NCI-H510A (cell line): ENCODE results near the gene FAM50B.
"Not testable (repeated sequence)": the region's sequence is repeated elsewhere in the genome, so short reads cannot be mapped to it uniquely, and the experiment has no call there.

Source experiments
- DNase-seq: peaks from one replicate; lab custom pipeline; 2025; lab: John Stamatoyannopoulos, UW

Gene FAM50B

GRCh38 chr6:3849681-3850450, 693 bp downstream of the FAM50B start:
- no peak for DNase-seq

GRCh38 chr6:3850451-3851203, 1.5 kb downstream of the FAM50B start:
- DNase-seq = no peak

GRCh38 chr6:3851839-3852238, 2.7 kb downstream of the FAM50B start:
- DNase-seq = no peak

- no peak for DNase-seq
Measured at GRCh38 chr6:3852391-3852790, 3.2 kb downstream of the FAM50B start.

GRCh38 chr6:3855866-3856265, 6.7 kb downstream of the FAM50B start:
- no peak for DNase-seq

- no peak for DNase-seq
Measured at GRCh38 chr6:3856576-3856975, 7.4 kb downstream of the FAM50B start.

DNA sequence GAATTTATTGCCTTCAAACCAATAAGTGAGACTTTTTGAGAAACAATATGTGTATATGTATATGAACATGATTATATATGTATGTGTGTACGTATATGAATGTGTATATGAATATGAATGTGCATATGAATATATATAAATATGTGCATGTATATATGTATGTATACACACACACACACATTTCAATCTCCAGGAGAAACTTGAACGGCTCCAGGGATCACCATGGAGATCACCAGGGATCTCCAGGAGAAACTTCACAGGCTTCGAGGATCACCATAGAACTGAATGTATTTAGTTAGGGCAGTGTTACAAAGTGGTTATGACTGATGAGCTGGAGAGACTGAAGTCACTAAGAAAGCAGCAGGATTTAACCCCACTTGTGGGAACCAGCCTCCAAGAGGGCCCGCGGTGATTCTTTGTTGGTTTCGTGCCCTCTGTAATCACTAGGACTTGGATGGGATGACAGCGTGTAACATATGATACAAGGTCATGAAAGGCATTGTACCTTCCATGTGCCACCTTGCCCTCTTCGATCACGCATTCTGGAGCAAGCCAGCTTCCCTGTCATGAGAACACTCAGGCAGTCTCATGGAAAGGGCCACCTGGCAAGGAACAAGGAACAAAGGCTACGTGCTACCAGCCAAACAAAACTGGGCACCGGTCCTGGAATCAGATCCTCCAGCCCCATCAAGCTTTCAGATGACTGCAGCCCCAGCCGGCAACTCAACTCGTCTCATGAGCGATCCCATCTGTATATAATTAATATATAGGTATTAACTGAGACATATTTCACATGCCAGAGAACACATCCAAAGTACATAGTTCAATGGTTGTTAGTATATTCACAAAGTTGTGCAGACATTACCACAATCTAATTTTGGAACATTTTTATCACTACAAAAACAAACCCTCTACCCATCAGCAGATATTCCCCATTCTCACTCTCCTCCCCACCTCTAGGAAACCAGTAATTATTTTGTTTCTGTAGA, 8.6 kb downstream of the FAM50B start:
- DNase-seq = no peak

- no peak for DNase-seq
Measured at GRCh38 chr6:3859878-3860552, 10.8 kb downstream of the FAM50B start.

GRCh38 chr6:3861424-3861823, 12.3 kb downstream of the FAM50B start:
- no peak for DNase-seq

- DNase-seq = no peak
Measured at GRCh38 chr6:3862038-3862437, 12.9 kb downstream of the FAM50B start.

DNA sequence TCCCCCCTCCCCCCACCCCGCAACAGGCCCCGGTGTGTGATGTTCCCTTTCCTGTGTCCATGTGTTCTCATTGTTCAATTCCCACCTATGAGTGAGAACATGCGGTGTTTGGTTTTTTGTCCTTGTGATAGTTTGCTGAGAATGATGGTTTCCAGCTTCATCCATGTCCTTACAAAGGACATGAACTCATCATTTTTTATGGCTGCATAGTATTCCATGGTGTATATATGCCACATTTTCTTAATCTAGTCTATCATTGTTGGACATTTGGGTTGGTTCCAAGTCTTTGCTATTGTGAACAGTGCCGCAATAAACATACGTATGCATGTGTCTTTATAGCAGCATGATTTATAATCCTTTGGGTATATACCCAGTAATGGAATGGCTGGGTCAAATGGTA, 14.1 kb downstream of the FAM50B start:
- not testable (repeated sequence) for DNase-seq

GRCh38 chr6:3865463-3865862, 16.3 kb downstream of the FAM50B start:
- DNase-seq = no peak

GRCh38 chr6:3867641-3868502, 18.7 kb downstream of the FAM50B start:
- no peak for DNase-seq

DNA sequence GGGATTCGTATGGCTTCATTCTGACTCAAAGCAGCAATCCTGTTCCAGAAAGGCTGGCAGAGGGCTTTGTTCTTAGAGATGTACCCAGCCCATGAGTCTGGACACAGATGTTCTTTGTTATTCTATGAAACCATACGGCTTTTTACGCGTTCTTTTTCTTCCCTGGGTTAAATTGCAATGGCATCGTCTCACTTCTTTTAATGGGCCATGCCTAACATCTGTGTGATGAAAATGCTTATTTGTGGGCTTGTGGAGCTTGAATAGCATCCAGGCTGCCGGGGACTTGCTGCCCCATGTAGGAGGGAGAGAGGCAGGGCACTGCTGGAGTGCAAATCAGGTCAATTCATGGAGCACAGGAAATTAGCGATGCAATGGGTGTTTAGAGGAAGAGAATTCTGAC, 19.4 kb downstream of the FAM50B start:
- no peak for DNase-seq

DNA sequence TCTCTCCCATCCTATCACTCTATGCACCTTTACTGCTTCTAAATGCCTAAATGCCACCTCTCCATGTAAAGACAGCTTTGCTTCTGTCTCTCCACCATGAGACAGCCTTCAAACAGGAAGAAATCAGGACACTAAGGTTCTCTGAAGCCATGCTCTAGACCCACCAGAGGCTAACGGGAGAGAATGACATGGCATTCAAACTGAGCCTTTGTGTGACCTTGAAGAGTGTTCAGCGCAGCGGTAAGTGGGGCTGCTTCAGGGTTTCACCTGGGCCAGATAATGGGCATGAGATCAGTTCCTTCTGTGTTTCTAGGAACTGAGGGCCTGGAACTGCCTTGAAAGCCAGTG, 20.1 kb downstream of the FAM50B start:
- DNase-seq = no peak

GRCh38 chr6:3869632-3870527, 20.7 kb downstream of the FAM50B start:
- DNase-seq = no peak

DNA sequence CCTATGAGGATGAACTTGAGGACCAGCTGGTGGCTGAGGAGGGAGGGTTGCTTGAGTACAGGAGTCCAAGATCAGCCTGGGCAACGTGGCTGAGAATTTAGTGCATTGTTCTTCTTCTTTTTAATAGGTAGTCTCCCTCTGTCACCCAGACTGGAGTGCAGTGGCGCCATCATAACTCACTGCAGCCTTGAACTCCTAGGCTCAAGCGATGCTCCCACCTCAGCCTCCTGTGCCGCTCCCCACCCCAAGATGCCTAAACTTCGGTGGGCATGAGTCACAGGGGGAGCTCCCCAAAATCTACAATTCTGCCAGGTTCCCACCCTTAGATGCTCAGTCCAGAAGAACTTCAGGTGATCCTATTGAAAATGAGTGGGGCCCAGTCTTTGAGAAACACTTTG, 21.4 kb downstream of the FAM50B start:
- no peak for DNase-seq

- no peak for DNase-seq
Measured at GRCh38 chr6:3871515-3871914, 22.3 kb downstream of the FAM50B start.

- DNase-seq = no peak
Measured at GRCh38 chr6:3871939-3872338, 22.8 kb downstream of the FAM50B start.

GRCh38 chr6:3872370-3872854, 23.2 kb downstream of the FAM50B start:
- no peak for DNase-seq
